Skin epidermis (tissue), 12 donors: ENCODE data around the gene GPR32.
A peak's percentile ranks its signal among the peaks of the same experiment; 100 is the strongest.
"Not testable (repeated sequence)": the region's sequence is repeated elsewhere in the genome, so short reads cannot be mapped to it uniquely, and the experiment has no call there.

ENCODE experiments used
- H3K27ac ChIP-seq, 21 experiments: fragments of 200-600 bp; sonication (generic) in 11 of 21; one replicate each; pipeline ENCODE4 v1.5.0; 2020; ENCODE audit warnings: mild to moderate bottlenecking in 3 of 21, inconsistent platforms in 2 of 21, moderate library complexity in 2 of 21
- H3K4me3 ChIP-seq, 7 experiments: fragments of 200-600 bp; sonication (generic) in 2 of 7; one replicate each; pipeline ENCODE4 v1.5.0; 2020; ENCODE audit warnings: inconsistent platforms in 2 of 7, mild to moderate bottlenecking in 2 of 7, moderate library complexity in 1 of 7

GPR32 gene

DNA sequence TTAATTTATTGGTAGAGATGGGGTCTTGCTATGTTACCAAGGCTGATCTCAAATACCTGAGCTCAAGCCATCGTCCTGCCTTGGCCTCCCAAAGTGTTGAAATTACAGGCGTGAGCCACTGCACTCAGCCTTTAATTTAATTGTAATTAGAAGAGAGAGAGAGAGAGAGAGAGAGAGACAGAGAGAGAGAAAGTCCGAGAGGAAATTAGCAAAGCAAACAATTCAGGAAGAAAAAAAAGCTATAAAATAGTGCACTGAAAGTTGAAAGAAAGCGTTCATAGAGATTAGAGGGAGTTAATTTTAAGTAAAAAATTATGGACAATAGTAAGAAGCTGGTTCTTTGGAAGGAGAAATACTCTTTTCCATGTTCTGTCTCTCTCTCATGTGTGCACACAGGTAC lies 7.0 kb downstream of the GPR32 start:
- Histone ChIP-seq H3K4me3 (no peak overlapping the region), H3K27ac (no peak overlapping the region)

DNA sequence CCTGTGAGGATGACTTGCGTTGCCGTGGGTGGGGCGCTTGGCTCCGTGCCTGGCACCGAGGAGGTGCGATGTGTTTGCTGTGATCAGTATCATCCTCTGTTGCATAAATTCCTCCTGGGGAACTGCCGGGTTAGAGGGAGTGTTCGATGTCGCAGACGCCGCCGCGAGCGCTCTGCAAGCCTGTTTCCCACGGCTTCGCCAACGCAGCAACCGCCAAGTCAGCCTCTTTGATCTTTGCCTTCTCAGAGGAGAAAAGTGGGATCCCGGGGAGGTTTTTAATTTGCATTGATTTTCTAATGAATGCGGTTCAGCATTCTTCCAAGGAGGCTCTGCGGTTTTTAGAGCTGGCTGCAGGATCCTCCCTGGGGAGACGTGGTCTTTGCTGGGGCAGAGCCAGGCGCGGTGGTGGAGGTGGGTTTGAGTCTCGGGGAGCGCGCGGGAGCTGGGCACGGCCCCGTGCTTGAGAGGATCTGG lies 7.6 kb downstream of the GPR32 start:
- Histone ChIP-seq H3K4me3 (no peak overlapping the region), H3K27ac (peak overlapping the region in 1 of 21 experiments; percentile 5)

DNA sequence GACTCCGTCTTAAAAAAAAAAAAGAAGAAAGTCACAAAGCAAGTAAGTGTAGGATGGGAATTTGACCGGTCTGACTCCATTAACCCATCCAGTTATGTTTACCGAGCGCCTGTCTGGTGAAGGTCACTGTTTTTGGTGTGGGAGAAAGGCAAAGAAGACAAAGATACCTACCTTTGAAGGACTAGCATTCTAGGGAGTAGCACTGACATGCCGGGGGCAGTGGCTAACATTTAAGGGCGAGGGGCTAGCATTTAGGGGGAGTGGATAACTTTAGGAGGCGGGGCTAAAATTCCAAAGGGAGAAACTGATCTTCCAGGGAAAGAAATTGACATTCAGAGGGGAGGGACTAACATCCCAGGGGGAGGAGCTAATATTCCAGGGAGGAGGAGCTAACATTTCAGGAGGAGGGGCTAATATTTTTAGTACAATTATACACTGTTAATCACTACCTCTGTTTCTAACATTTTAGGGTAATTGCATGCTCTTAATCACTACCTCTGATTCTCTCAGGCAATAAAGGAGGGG lies 8.7 kb downstream of the GPR32 start:
- Histone ChIP-seq H3K27ac (no peak overlapping the region), H3K4me3 (no peak overlapping the region)

DNA sequence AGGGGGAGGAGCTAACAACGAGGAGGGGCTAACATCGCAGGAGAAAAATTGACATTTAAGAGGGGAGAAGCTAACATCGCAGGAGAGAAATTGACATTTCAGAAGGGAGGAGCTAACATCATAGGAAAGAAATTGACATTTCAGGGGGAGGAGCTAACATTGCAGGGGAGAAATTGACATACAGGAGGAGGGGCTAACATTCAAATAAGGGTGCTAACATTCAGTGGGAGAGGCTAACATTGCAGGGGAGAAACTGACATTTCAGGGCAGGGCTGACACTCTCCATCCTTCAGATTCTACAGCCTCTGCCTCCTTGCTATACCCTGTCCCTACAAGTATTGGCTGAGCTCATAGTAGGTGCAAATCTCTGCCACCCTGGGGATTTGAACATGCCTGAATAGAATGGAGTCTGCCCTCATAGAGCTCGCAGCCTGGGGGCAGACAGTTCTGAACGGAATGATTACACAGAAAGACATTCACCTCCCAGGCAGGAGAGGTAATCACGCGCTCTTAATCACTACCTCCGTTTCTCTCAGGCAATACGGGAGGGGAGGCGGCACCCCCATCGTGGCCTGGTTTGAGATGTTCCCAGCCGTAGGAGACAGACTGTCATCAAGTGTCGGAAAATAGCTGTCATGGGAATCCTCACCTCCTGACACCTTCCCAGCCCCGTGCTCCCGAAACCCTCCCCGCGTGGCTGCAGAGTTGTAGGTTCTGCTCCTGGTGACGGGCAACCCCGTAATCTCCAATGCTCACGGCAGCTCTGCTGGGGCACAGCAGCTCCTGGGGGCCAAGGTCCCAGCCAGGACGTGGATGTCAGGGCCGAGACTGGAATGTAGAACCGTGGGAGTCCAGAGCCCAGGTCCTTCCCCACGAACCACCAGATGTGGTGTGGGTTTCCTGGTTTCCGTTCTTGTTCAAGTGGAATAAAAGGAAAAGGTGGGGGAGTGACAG lies 9.5 kb downstream of the GPR32 start:
- no peak overlapping the region for H3K4me3 ChIP-seq
- H3K27ac ChIP-seq: peak overlapping the region in 1 of 21 experiments; percentile 9

DNA sequence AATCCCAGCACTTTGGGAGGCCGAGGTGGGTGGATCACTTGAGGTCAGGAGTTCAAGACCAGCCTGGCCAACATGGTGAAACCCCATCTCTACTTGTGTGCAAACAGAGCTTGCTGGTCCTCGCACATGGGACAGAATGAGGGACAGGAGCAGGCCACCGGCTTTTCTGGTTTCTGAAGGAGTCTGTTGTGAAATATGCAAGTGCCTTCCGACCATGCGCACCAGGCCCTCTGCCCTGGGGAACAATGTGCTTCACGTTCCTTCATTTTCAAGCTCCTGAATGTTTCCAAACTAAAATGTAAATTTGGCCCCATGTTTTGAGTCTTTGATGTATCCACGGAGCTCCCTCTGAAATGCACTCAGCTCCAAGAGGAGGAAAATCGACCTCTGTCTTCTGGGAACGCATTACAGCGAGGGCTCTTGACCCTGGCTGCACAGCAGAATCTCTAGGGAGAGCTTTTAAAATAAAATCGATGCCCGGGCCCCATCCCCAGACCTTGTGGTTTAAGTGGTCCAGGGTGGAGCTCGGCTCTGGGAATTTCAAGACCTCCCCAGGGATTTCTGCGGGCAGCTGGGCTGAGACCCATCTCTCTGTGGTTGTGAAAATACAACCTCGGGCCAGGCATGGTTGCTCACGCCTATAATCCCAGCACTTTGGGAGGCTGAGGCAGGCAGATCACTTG lies 10.6 kb downstream of the GPR32 start:
- H3K4me3 ChIP-seq: no peak overlapping the region
- peak overlapping the region in 1 of 21 experiments; percentile 9 for H3K27ac ChIP-seq

DNA sequence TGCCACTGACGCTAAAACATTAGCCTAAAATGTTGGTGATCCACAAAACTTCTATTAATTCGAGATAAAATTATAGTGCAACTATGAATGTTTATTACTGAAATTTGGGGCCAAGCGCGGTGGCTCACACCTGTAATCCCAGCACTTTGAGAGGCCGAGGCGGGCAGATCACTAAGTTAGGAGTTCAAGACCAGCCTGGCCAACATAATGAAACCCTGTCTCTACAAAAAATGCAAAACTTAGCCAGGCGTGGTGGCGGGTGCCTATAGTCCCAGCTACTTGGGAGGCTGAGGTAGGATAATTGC lies 13.5 kb downstream of the GPR32 start:
- H3K4me3 ChIP-seq, H3K27ac ChIP-seq: not testable (repeated sequence)

DNA sequence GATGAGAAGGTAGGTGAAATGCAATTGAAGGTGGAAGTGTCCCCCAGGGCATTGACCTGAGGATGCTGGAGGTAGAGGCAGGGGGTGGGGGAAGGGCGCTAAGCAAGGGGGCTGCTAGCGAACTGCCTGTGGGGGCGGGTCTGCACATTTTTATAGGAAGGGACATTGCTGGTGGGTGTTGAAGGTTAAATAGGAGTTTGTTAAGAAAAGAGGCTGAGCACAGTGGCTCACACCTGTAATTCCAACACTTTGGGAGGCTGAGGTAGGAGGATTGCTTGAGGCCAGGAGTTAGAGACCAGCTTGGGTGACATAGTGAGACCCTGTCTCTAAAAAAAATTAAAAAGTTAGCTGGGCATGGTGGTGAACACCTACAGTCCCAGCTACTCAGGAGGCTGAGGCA lies 14.4 kb downstream of the GPR32 start:
- no peak overlapping the region for H3K4me3 ChIP-seq

DNA sequence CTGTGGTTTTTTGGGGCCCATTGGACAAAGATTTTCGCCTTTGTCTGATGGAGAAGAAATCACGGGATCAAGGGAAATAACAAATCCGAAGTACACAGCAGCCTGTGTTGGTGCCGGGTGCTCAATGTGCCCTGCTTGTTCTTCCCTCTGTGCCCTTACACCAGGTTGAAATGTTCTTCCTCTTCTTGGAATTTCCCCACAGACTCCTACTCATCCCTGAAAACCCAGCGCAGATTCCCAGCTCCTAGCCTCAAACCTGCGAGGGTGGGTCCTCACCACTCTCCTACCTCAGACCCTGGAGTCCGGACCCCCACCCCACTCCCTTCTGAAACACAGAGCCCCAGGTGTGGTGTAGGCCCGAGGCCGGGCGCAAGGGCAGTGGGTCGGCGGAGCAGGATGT lies 15.1 kb downstream of the GPR32 start:
- Histone ChIP-seq H3K4me3 (no peak overlapping the region), H3K27ac (no peak overlapping the region)

More for the DNA sequence above, 14.4 kb downstream of the GPR32 start:
- H3K27ac ChIP-seq: no peak overlapping the region

DNA sequence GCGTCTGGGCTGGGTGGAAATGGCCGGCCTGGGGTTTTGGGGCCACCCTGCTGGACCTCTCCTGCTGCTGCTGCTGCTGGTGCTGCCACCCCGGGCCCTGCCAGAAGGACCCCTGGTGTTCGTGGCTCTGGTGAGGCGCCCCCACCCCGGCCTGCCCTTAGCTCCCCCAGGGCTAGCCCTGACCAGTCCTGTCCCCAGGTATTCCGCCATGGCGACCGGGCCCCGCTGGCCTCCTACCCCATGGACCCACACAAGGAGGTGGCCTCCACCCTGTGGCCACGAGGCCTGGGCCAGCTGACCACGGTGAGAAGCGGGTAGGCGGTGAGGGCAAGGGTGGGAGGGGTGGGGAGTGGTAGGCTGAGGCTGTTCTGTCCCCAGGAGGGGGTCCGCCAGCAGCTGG lies 20.1 kb downstream of the GPR32 start, which contains the start of gene ACP4:
TSS of gene ACP4 (plus strand) at position 20 of the 400 bp plus-strand sequence. CDS start at position 20, 0 bp downstream.
- no peak within 1 kb of the TSS for H3K4me3 ChIP-seq
- H3K27ac ChIP-seq: no peak within 1 kb of the TSS

DNA sequence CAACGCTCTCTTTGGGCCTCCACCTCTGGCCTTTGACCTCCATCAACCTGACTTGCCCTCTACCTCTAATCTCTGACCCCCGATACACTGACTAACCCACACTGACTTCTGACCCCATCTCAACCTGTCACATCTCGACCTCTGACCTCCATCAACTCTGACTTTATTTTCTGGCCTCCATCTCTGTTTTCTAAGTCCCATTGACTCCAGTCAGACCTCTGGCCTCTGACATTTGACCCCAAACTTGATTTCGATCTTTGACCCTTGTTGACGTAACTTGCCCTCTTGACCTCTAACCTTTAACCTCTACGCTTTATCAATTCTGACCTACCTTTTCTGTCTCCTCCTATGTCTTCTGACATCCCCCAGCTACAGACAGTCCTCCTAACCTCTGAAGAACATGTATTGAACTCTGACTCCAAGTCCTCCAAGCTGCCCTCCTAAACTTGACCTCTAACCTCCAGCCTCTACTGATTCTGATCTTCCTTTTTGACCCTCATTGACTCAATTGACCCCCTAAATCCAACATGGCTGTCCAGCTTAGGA lies 20.7 kb downstream of the GPR32 start:
- Histone ChIP-seq H3K4me3 (no peak overlapping the region), H3K27ac (no peak overlapping the region)

DNA sequence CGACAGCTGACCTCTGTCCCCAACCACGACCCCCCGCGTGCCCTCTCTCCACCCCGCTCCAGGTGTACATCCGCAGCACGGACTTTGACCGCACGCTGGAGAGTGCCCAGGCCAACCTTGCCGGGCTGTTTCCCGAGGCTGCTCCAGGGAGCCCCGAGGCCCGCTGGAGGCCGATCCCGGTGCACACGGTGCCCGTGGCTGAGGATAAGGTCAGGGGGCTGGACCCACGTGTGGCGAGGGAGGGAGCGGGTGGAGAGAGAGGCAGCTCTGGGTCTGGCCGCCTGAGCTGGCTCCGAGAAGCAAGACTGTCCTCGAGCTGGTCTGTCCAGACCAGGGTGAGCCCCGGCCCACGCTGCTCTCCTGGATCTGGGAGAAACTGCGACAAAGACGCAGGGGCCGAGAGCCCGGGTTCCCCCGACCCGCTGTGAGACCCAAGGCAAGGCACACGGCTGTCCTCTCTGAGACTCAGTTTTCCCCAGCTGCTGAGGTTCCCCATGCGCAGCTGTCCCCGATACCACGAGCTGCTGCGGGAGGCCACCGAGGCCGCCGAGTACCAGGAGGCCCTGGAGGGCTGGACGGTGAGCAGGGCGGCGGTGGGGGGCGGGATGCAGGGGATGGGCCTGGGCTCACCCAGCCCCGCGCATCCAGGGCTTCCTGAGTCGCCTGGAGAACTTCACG lies 21.5 kb downstream of the GPR32 start:
- no peak overlapping the region for H3K27ac ChIP-seq
- no peak overlapping the region for H3K4me3 ChIP-seq

DNA sequence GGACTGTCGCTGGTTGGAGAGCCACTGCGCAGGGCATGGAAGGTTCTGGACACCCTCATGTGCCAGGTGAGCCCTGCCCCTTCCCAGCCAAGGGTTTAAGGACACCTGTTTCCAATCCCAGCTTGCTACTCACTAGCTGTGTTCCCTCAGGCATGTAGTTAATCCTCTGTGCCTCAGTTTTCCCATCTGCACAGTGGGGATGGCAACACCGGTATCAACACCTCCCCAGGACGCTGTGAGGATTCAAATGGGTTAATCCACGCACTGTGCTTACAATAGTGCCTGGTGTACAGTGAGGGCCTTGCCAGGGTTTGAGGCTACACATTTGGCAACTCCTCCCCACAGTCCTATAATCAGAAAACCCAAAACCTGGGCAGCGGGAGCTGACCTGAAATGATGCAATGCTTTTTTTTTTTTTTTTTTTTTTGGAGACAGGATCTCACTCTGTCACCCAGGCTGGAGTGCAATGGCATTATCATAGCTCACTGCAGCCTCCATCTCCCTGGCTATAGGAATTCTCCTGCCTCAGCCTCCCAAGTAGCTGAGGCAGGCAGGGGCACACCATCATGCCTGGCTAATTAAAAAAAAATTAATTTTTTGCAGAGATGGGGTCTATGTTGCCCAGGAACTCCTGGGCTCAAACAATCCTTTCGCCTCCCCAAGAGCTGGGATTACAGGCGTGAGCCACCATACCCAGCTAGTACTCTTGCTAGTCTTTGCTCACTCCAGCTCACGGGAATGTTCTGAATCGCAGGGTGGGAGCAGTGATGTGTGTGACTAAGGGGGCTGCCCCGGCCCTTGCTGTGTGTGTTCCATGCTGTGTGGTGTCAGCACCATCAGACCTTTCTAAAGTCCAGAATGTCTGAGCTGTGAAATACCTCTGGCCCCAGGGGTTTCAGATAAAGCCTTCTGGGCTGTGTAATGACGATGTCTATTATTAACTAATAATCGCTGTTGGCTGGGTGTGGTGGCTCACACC lies 22.3 kb downstream of the GPR32 start:
- Histone ChIP-seq H3K27ac (no peak overlapping the region), H3K4me3 (no peak overlapping the region)

DNA sequence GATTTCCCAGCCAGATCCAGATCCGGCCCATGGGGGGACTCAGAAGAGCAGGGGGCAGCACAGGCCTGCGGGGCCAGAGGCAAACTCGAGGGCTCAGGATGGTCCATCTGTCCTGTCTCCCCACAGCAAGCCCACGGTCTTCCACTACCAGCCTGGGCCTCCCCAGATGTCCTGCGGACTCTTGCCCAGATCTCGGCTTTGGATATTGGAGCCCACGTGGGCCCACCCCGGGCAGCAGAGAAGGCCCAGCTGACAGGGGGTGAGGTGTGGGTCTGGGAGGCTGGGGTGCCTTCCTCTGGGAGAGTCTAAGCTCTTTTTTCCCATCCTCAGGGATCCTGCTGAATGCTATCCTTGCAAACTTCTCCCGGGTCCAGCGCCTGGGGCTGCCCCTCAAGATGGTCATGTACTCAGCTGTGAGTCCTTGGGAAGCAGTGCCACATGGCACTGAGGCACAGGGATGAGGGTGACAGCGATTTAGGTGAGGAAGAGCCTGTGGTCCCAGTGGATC lies 23.3 kb downstream of the GPR32 start:
- Histone ChIP-seq H3K27ac (no peak overlapping the region), H3K4me3 (no peak overlapping the region)

DNA sequence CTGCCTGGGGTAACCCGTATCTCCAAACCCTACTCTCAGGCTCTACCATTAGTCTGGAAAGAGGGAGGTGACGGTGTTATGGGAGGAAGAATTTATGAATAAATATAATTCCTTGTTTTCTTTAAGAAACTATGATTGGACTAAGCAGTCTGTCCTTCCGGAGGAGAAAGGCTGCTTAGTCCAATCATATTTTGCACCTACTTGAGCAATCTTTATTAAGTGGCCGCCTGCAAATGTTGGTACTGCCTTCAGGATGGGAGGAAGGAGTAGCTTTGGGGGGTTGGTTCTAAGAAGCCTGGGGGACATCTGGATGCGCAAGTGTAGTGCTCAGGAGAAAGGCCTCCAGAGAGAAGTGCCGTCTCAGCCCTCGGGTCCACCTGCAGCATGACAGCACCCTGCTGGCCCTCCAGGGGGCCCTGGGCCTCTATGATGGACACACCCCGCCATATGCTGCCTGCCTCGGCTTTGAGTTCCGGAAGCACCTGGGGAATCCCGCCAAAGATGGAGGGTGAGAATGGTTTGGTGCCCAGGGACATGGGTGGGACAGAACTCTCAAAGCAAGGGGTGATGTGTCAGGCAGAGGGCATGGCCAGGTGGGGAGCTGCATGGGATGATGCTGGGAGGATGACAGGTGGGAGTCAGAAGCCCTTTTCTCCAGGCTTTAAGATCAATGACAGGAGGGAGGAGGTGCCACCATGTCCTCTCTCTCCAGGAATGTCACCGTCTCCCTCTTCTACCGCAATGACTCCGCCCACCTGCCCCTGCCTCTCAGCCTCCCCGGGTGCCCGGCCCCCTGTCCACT lies 24.0 kb downstream of the GPR32 start:
- no peak overlapping the region for H3K27ac ChIP-seq
- H3K4me3 ChIP-seq: no peak overlapping the region

DNA sequence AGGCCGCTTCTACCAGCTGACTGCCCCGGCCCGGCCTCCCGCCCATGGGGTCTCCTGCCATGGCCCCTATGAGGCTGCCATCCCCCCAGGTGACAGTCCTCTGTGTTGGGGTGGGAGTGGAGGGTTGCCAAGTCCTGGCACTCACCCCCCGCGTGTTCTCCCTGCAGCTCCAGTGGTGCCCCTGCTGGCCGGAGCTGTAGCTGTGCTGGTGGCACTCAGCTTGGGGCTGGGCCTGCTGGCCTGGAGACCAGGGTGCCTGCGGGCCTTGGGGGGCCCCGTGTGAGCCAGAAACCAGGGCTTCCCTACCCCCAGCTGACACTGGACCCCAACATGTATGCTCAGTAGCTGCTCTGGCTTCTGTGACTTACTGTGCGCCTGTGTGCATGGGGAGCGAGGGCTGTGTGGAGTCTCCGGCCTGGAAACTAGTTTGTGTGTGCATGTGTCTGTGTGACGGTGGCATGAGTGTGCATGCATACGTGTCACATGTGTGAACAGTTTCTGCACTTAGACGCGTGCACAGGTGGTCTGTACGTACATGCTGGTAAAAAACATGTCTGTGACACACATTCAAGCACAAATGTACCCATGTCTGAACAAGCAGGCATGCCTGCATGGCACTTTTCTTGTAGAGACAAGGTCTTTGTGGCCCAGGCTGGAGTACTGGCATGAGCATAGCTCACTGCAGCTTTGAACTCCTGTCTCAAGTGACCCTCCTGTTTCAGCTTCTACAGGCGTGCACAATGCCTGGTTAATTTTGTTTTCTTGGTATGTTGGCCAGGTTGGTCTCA lies 24.8 kb downstream of the GPR32 start:
- no peak overlapping the region for H3K4me3 ChIP-seq
- no peak overlapping the region for H3K27ac ChIP-seq

DNA sequence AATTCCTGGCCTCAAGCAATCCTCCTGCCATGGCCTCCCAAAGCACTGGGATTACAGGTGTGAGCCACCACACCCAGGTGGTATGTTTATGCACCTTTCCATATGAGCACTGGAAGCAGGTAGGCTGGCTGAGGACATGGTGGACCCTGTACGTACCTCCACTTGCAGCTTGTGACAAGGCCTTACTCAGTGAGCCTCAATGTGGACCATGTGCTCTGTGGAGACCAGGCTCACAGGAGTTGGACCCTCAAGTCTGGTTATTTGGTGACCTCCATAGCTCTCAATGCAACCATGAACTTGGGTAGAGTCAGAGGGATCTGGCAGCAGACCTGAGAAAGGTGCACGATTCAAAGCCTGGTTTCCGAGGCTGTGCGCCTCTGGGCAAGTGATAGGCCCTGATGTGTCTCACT lies 25.4 kb downstream of the GPR32 start:
- H3K27ac ChIP-seq: no peak overlapping the region
- H3K4me3 ChIP-seq: no peak overlapping the region

DNA sequence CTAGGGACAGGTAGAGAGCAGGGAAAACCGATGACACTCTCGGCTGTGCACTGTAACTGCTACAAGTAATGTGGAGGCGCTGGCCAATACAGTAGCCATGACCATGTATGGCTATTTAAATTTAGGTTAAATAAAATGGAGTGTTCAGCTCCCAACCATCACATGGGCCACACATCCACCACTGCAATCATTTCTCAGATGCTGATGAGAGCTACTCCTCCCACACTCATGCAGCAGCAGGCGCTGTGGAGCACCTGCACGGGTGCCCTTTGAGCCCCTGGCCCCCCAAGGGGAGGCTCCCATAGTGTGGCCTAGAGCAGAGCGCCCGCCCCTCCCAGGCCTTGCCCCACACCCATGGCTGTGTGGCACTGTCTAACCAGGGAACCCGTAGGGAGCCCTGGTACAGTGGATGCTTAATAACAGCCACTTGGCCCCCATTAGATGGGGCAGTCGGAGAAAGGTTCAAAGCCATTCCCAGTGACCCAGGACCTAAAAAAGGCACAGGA lies 25.9 kb downstream of the GPR32 start:
- Histone ChIP-seq H3K27ac (no peak overlapping the region), H3K4me3 (no peak overlapping the region)
